Fibroblast of mammary gland (primary cell): Measurements from ENCODE around the gene CORO1C.
"Not testable (repeated sequence)": the region's sequence is repeated elsewhere in the genome, so short reads cannot be mapped to it uniquely, and the experiment has no call there.

ENCODE experiments used
- DNase-seq: peaks from one replicate; pipeline ENCODE4 v3.0.0-alpha.2; 2010; ENCODE audit warnings: low read depth
- H3K4me3 ChIP-seq: 2 replicates; pipeline ENCODE4 v1.5.1; 2011; ENCODE audit warnings: low read depth, mild to moderate bottlenecking, low read length, moderate library complexity; ENCODE audit not compliant: control insufficient read depth
- CTCF ChIP-seq: conservative IDR thresholded peaks from 2 replicates; pipeline ENCODE4 v1.5.1; 2011; ENCODE audit warnings: low read depth, low read length, inconsistent platforms; ENCODE audit not compliant: control insufficient read depth, insufficient read depth

The CORO1C gene

DNA sequence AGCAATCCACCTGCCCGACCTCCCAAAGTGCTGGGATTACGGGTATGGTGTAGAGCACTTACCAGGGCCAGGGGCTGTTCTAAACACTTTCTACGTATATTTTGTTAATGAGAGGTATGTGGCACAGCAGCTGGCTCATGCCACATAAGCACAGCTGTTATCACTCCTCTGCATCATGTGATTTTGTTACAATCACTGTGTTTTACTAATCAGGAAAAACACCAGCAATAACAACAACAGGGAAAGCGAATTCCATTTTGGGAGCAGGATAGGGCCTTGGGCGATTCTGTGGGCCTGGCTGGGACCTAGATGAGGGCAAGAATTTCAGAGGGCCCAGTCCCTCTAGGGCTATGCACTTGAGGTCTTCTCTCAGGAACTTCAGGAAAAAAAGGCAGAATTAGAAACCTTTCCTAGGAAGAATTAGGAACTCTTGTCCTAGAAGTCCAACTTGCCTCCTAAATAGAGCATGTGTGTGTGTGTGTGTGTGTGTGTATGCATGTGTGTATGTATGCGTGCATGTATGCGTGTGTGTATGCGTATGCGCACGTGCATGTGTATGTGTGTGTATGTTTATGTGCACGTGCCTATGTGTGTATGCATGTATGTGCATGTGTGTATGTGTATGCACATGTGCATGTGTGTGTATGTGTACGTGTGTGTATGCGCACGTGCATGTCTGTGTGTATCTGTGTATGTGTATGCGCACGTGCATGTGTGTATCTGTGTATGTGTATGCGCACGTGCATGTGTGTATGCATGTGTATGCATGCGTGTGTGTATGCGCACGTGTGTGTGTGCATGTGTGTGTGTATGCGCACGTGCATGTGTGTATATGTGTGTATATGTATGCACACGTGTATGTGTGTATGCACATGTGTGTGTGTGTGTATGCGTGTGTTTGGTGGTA, 41.8 kb upstream of the CORO1C start:
- H3K4me3 ChIP-seq: no peak overlapping the region
- DNase-seq: no peak
- TF ChIP-seq CTCF: no peak

DNA sequence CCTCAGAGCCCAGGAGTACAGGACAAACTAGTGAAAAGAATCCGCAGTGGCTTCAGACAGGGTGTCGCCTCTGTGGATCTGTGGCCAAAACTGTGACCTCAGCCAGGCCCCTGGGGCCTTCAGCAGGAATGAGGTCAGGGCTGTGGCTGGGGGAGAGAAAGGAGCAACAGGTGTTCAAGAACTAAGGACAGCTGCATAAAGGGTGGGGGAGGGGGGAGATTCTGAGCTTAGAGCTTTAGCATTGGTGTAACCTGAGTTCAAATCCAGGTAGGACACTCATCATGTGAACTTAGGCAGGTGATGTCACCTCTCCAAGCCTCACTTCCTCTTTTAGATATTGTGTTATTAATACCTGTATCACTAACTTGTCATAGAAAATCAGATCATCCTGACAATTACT, 40.9 kb upstream of the CORO1C start:
- no peak overlapping the region for H3K4me3 ChIP-seq
- no peak for TF ChIP-seq CTCF
- DNase-seq: no peak

- not testable (repeated sequence) for H3K4me3 ChIP-seq, DNase-seq
Measured at GRCh38 chr12:108771835-108772234, 40.5 kb upstream of the CORO1C start.

DNA sequence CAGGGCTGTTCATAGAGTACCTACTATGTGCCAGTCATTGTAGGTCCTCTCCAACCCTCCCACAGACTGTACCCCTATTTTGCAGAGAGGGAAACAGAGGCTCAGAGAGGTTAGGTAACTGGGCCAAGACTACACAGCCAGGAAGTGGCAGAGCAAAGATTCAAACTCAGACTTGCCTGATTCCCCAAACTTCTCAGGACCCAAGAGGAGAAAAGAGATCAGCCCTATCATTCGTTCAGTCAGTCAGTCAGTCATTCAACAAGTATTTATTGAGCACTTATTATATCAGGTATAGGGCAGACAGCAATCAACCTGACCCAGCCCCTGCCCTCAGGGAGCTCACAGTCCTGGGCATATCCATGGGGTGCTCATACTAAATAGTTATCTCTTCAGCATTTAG, 39.6 kb upstream of the CORO1C start:
- DNase-seq: no peak
- H3K4me3 ChIP-seq: no peak overlapping the region
- TF ChIP-seq CTCF: no peak

- TF ChIP-seq CTCF: no peak
- no peak for DNase-seq
- no peak overlapping the region for H3K4me3 ChIP-seq
Measured at GRCh38 chr12:108770269-108770829, 39.0 kb upstream of the CORO1C start.

- H3K4me3 ChIP-seq: no peak overlapping the region
- no peak for TF ChIP-seq CTCF
- no peak for DNase-seq
Measured at GRCh38 chr12:108768591-108769500, 37.5 kb upstream of the CORO1C start.
